HG02981 (cell line): ENCODE measurements around the gene SPATA2.
"Not testable (repeated sequence)": the region's sequence is repeated elsewhere in the genome, so short reads cannot be mapped to it uniquely, and the experiment has no call there.

Source experiments
- ATAC-seq: cut with Tn5 transposase; IDR thresholded peaks from one replicate; pipeline ENCODE4 v1.9.1; 2021; ENCODE audit warnings: mild to moderate bottlenecking, moderate library complexity; ENCODE audit not compliant: unreplicated experiment

SPATA2 gene, protein sequence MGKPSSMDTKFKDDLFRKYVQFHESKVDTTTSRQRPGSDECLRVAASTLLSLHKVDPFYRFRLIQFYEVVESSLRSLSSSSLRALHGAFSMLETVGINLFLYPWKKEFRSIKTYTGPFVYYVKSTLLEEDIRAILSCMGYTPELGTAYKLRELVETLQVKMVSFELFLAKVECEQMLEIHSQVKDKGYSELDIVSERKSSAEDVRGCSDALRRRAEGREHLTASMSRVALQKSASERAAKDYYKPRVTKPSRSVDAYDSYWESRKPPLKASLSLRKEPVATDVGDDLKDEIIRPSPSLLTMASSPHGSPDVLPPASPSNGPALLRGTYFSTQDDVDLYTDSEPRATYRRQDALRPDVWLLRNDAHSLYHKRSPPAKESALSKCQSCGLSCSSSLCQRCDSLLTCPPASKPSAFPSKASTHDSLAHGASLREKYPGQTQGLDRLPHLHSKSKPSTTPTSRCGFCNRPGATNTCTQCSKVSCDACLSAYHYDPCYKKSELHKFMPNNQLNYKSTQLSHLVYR

GRCh38 chr20:49915380-49916145 is at the start of gene SPATA2:
TSS of gene SPATA2 (minus strand) at chr20:49915529. CDS start at chr20:49908490, 7,039 bp downstream.
- peak; percentile 72 for ATAC-seq

DNA sequence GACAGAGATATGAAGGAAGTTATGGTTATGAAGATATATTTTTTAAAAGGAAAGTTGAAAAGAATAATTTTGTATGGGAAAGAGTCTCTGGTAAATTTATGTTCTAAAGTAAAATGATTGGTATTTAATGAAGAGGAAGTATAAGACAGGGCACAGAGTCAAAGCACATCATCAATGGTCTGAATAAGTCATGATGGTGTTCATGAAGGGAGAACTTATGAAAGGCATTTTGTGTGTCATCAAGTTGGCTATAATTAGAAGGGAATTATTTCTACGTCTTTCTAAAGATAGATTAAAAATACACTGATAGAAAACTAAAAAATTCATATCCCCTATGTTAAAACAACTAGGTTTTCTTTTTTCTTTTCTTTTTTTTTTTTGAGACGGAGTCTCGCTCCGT is 46.1 kb upstream of the SPATA2 start:
- no peak for ATAC-seq

GRCh38 chr20:49957089-49957938 is 42.0 kb upstream of the SPATA2 start:
- ATAC-seq = not testable (repeated sequence)

GRCh38 chr20:49956689-49957088 is 41.4 kb upstream of the SPATA2 start:
- ATAC-seq = no peak

DNA sequence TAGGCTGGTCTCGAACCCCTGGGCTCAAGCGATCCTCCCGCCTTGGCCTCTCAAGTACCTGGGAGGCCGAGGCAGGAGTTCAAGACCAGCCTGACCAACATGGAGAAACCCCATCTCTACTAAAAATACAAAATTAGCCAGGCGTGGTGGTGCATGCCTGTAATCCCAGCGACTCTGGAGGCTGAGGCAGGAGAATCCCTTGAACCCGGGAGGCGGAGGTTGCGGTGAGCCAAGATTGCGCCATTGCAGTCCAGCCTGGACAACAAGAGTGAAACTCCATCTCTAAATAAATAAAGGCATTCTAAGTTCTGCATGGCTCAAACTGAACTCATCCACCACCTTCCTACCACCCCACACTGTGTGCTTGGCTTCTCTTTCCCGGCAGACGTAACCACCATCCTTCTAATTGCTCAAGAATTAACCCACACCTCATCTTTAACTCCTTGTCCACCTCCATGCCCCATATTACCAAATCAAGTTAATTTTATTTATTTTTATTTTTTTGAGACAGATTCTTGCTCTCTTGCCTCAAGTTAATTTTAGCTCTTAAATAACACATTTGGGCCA is 40.6 kb upstream of the SPATA2 start:
- not testable (repeated sequence) for ATAC-seq

GRCh38 chr20:49955167-49955566 is 39.8 kb upstream of the SPATA2 start:
- ATAC-seq = no peak

GRCh38 chr20:49951151-49951550 is 35.8 kb upstream of the SPATA2 start:
- no peak for ATAC-seq

GRCh38 chr20:49948809-49949507 is 33.6 kb upstream of the SPATA2 start:
- no peak for ATAC-seq

GRCh38 chr20:49948178-49948577 is 32.8 kb upstream of the SPATA2 start:
- ATAC-seq = no peak

GRCh38 chr20:49945701-49946477 is 30.6 kb upstream of the SPATA2 start:
- no peak for ATAC-seq

DNA sequence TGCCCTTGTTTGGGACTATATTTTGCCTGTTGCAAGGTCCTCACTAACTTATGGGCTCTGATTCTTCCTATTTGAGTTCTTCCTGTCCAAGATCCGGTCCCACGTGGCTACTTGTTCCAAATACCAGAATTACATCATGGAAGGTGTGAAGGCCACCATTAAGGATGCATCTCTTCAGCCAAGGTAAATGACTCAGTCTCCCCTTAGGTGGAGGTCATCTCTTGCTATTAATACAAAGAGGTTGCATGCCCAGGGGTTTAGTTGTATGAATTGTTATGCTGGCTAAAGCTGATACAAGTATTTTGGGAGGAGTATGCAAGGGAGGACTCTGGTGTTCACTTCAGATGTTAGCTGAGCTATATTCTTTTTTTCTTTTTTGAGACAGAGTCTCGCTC is 30.0 kb upstream of the SPATA2 start:
- no peak for ATAC-seq

GRCh38 chr20:49942942-49943341 is 27.6 kb upstream of the SPATA2 start:
- no peak for ATAC-seq

- ATAC-seq = no peak
Observed at GRCh38 chr20:49942303-49942702, 27.0 kb upstream of the SPATA2 start.

GRCh38 chr20:49941456-49941855 is 26.1 kb upstream of the SPATA2 start:
- no peak for ATAC-seq

GRCh38 chr20:49938173-49939163 is 23.1 kb upstream of the SPATA2 start:
- ATAC-seq = no peak

DNA sequence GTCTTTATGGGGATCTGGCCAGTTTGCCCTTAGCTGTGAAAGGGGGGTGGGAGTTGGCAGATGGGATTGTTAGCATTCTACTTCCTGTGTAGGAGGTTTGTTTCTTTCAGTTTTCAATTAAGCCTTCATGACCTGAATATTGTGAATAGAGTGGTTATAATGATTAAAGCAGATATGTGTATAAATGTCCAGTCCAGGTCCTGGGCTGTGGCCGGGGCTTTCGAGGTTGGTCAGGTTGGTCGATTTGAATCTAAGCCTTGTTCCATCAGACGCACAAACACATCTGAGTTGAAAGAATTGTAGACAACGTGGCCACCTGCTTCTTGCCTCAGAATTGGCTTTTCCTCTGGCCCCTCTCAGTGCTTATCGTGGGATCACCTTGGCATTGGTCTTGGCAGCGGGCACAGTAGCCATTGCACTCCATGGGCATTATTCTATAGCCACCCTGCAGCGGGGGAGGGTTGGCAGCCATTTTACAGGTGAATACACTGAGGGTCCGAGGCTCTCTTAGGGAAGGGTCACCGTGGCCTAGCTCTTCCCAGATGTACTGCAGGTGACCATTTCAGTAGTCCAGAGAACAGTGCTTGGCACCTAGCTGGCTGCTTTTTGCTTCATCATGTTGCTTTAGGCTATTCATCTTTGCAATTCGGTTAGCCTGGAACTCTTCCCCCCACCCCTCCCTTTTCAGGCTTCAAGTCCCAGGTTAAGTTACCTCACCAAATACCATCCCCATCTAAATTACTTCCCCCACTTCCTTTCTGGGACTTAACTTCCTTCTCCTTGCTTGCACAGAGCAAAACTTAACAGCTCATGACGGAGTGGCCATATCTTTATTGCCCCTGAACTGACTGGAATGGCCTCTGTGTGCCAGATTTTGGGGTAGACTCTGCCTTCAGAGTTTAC is 21.9 kb upstream of the SPATA2 start:
- ATAC-seq = no peak
